ENCODE results near the gene ITGBL1. TPM values are rescaled to one million over a fixed set of nuclear protein-coding genes. Genes with fewer than 3 reads are reported as not detected.

ITGBL1 gene
- total and polyA plus RNA-seq, 2 of the 13 experiments (the other 11 are each of a cell fraction or from before 2014, with no cell fraction given) = 0.02 TPM; not detected in 1

DNA sequence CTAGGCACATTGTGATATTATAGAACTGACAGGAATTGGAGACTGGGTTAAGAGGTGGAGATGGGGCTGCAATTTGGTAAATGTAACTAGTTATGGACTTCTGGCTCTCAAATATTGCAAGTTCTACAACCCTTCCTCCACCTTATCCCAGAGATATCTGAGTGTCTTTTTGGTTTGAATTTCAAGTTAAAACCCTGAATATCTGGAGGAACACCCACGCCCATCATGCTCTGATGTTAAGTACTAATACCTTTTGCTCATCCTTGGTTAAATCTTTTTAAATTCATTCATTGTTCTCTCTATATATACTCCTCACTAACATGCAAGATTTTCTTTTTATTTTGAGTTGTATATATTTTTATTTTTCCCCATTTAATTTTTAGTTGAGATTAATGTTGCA lies 28.9 kb downstream of the ITGBL1 start:
- Histone ChIP-seq H2AFZ (ENCODE audit: low read length) (no peak overlapping the region), H3K4me3 (replicated peaks in 1 of 3; ENCODE audit: insufficient read depth in 1 of 3, low read depth in 2 of 3, low read length in 3 of 3) (no peak overlapping the region), H3K9me3 (ENCODE audit: low read length) (no peaks in the 10 kb centered on the region), H3K27me3 (ENCODE audit: control insufficient read depth in 1 of 2, insufficient read depth in 2 of 2, low read length in 2 of 2) (no peaks in the 10 kb centered on the region), H3K79me2 (ENCODE audit: insufficient read depth, low read length) (no peaks in the 10 kb centered on the region), H3K4me2 (ENCODE audit: low read depth, low read length) (no peak overlapping the region), H3K9ac (ENCODE audit: insufficient read depth, low read depth, low read length) (no peak overlapping the region), H3K4me1 (ENCODE audit: insufficient read depth, low read length) (no peaks in the 10 kb centered on the region), H3K36me3 (replicated peaks in 1 of 2; ENCODE audit: control insufficient read depth in 1 of 2, insufficient read depth in 2 of 2, low read length in 2 of 2) (no peaks in the 10 kb centered on the region), H3K27ac (ENCODE audit: extremely low read length, insufficient read depth, low read length) (no peak overlapping the region), H4K20me1 (ENCODE audit: insufficient read depth, low read length) (no peaks in the 10 kb centered on the region)
- TF ChIP-seq FOXK2 (IDR thresholded peaks at IDR 0.05) (no peak), ZNF598 (CRISPR knock-in tag; IDR thresholded peaks at IDR 0.05; ENCODE audit: borderline replicate concordance) (no peak), JARID2 (CRISPR knock-in tag; IDR thresholded peaks at IDR 0.05; ENCODE audit: insufficient replicate concordance) (no peak), MYNN (CRISPR knock-in tag; IDR thresholded peaks at IDR 0.05; ENCODE audit: low read depth) (no peak), TRAFD1 (CRISPR knock-in tag; IDR thresholded peaks at IDR 0.05; ENCODE audit: borderline replicate concordance) (no peak), CEBPB (IDR thresholded peaks at IDR 0.05; ENCODE audit: borderline replicate concordance, low read depth, low read length) (no peak), ZNF251 (CRISPR knock-in tag; IDR thresholded peaks at IDR 0.05) (no peak), DBP (CRISPR knock-in tag; IDR thresholded peaks at IDR 0.05; ENCODE audit: not compliant biosample characterization) (no peak), FOXO1 (CRISPR knock-in tag; IDR thresholded peaks at IDR 0.05) (no peak), ZNF740 (CRISPR knock-in tag; IDR thresholded peaks at IDR 0.05) (no peak), ZBTB20 (CRISPR knock-in tag; IDR thresholded peaks at IDR 0.05; ENCODE audit: borderline replicate concordance, low read depth) (no peak), CREB3 (CRISPR knock-in tag; IDR thresholded peaks at IDR 0.05) (no peak), GABPB1 (CRISPR knock-in tag; IDR thresholded peaks at IDR 0.05) (no peak), HINFP (CRISPR knock-in tag; IDR thresholded peaks at IDR 0.05; ENCODE audit: low read depth) (no peak)
- ChIA-PET CTCF (ENCODE audit: low intra/inter-chr PET ratio, low total read pairs) (no interaction called here), POLR2A (no interaction called here)
- in situ Hi-C loops (cut with HindIII; ENCODE audit: extremely low pct_ligation_motif_present, low pct_unique_long_range_greater_than_20kb) = no loop called here
- DNase-seq (ENCODE audit: low spot score) (no peak), ATAC-seq (no peak), FAIRE-seq (no peak)
- BruUV-seq (replicated peaks) = no TSS peak
- intact Hi-C loops (cut with micrococcal nuclease; ENCODE audit: unreplicated experiment) = no loop called here
- 0% methylated on average over 1 of the region's 1 CpG for WGBS (ENCODE audit: low lambda C conversion rate)

Data from HepG2 (cell line).